ENCODE measurements around the gene TMEM198.

GRCh38 chr2:219573166-219573565 lies 29.3 kb downstream of the TMEM198 start:
- TF ChIP-seq CTCF (IDR thresholded peaks at IDR 0.05) (no peak), SIN3A (IDR thresholded peaks at IDR 0.05; ENCODE audit: borderline replicate concordance, insufficient read depth, low read depth, low read length) (no peak), TCF7L2 (IDR thresholded peaks at IDR 0.05; ENCODE audit: low read depth, low read length) (no peak), POLR2AphosphoS5 (IDR thresholded peaks at IDR 0.05; ENCODE audit: low read depth, low read length) (no peak), REST (IDR thresholded peaks at IDR 0.05; ENCODE audit: insufficient read depth in 1 of 2, low read depth in 2 of 2, low read length in 1 of 2) (no peak)
